ENCODE data around the gene BARHL1.

BARHL1 gene

GRCh38 chr9:132588501-132589147 is 6.2 kb downstream of the BARHL1 start:
- DNase-seq: no peak

GRCh38 chr9:132589148-132590036 is 7.0 kb downstream of the BARHL1 start:
- DNase-seq: no peak

DNA sequence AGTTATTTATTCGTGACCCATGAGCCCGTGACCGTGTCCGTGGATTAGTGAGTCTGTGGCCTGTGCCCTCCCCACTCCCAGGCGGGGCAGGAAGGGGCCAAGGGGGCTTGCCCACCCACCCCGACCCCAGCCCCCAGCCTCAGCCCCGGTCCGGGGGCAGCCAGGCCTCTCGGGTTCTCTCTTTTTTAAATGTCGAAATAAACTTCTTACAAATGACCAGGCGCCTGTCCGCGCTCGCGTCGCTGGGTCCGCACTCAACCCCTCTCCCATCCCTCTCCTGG is 7.6 kb downstream of the BARHL1 start:
- no peak for DNase-seq

DNA sequence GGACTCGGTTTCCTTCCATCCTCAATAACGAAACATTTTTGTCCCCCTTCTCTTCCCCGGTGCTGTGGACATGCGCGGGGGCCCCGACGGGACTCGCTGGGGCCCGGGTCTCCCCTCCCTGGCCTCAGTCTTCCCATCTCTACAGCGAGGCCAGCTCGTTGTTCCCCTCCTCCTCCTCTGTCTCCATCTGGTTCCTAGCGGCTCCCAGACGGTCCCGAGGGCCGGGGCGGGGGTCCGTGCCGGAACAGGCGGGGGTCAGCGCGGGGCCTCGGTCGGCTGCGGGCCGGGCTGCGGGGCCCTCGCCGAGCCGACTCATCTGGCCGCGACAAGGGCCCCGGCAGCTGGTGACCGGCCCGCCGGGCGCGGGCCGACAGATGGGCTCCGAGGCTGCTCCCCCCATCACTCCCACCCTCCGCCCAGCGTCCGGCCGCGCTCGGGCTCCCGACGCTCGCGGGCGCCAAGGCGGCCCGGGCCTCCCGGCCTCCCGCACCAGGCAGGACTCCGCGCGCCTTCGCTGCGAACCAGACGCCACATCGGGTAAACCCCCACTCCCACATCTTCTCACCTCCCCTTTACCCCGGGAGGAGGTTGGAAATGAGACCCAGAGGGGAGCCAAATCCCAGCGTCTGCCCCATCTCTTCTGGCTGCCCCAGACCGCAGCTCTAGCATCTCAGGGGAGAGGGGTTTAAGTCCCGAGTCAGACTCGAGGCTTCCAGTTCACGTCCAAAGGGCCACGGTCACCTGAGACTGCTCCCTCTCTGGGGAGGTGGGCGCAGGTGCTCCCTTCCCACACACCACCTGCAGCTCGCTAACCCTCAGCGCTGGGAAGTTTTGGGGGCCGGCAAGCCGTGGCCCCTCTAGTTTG is 8.1 kb downstream of the BARHL1 start:
- no peak for DNase-seq

DNA sequence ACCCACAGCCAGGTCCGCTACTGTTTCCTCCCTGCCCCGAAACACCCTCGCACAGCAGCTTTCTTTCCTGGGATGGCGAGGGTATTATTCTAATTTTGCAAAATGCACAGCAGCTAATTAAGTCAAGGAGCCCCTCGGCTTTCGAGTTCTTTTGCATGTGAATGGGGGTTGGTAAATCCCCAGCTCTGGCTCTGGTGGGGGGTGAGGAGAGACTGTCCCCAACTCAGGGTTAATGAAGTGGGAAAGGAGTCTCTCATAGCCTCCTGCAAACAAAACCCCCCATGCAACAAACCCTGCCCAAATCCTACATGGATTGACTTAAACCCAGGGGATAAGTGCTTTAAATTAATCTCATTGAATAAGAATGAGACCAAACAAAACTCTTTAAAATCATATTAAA is 8.8 kb downstream of the BARHL1 start:
- DNase-seq: no peak

GRCh38 chr9:132591751-132592314 is 9.4 kb downstream of the BARHL1 start:
- DNase-seq: no peak

GRCh38 chr9:132592451-132592850 is 10.0 kb downstream of the BARHL1 start:
- DNase-seq: no peak

DNA sequence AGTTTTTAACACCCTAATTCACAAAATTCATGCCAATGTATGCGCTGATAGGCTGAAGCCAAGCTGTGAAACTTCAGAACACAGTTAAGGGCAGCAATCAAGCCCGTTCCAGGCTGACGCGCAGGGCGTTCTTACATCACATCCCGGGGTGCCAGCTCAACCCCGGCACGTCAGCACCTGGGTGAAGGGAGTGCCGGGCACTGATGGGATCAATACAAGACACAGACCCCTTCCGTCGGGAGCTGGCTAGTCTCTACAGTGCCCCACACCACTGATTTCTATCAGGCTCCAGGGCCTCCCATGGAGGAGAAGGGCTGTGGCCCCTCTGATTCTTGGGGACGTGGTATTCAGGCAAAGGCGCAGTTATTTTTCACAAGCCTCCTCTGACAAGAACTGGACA is 12.0 kb downstream of the BARHL1 start:
- no peak for DNase-seq

DNA sequence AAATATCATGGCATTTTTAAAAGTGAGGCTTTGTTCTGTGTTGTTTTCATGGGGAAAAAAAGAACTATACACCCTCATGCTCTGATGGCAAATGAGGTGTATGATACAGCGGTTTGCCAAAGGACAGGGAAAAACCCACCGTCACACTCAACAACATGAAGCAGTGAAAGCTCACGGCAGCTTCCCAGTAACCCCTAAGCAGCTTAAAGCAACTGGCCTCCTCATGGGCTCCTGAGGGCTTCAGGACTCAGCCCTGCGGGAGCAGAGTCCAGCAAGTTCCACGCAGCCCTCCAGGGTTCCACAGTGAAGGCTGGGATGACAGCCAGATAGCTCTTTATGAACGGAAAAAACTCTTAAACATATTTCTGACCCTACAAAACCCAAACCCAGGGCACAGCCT is 12.9 kb downstream of the BARHL1 start:
- DNase-seq: no peak

GRCh38 chr9:132596200-132596599 is 13.8 kb downstream of the BARHL1 start:
- no peak for DNase-seq

DNA sequence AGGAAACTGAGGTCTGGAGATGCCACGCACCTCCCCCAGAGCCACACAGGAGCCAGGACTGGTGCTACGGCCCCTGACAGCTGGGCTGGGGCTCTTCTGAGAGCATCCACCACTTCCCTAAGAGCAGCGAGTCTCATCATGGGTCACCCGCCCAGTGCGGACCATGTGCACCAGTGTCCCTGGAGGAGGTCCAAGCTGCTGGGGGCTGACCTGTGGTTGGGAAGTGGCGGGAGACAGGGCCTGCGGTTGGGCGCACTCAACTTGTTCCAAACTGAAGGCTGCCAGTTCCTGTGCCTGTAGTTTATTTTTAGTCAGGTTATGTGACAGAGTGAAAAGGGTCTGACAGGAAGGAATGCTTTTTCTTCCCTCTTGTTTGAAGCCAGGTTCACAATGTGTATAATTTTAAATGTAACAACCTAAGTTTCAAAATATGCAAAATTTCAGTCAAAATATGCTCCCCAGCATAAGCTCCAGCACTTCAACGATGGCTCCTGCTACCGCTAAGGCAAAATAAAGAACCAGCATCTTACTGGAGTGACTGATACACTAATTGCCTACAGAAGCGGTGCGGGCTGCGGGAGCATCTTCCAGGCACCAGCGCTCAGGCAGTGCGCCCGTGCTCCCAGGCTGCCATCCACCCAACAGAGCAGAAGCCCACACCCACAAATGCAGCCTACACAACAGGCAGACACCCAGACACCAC is 14.8 kb downstream of the BARHL1 start:
- no peak for DNase-seq

GRCh38 chr9:132600326-132600984 is 18.0 kb downstream of the BARHL1 start:
- no peak for DNase-seq

GRCh38 chr9:132602207-132602606 is 19.8 kb downstream of the BARHL1 start:
- no peak for DNase-seq

DNA sequence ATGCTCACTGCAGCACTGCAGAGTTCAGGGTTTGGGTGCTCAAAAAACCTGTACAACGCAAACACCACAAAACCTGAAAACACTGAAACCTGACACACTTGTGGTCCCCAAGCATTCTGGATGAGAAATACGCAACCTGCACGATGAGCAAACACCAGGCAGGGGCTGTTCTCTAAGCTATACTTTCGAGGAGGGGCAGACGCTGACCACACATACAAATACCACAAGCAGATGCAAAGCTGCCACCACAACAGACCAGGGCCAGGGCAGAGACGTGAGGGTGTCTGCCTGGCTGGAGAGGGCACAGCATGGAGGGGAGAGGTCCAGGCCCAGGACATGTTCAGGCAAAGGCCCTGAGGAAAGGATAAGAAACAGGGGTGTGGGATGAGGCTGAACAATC is 23.0 kb downstream of the BARHL1 start:
- DNase-seq: no peak

DNA sequence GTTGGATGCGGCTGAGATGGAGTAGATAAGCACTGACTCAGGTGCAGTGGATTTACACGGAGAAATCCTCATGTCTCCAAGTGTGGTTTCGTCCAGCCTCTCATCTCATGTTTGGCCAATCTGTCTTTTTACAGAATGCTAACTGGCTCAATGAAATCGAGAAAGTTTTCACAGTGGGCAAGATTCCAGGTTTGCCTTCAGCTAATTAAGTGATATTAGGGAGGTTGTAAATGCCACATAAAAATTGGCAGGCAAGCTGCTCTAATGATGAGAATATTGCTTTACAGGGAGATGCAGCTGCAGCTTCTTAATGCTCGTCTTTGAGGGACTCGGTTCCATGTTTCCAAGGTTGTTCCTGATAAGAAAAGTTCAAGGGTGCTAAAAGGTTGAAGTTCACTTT is 23.7 kb downstream of the BARHL1 start:
- no peak for DNase-seq

- no peak for DNase-seq
Observed at GRCh38 chr9:132609184-132609583, 26.8 kb downstream of the BARHL1 start.

DNA sequence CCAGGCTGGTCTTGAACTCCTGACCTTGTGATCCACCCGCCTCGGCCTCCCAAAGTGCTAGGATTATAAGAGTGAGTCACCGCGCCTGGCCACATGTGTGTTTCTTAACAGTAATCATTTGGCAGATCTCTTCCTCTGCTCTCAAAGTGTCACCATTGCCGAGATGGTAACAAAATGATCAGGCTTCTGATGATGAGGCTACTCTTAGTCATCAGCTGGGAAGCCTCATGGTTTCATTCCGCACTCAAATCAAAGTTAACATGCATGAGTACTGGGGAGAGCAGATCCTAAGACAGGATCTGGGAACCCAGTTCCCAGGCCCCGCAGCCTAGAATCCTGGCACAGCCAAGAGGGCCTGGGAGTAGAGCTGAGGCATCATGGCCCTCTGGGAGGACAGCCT is 27.4 kb downstream of the BARHL1 start:
- DNase-seq: no peak

DNA sequence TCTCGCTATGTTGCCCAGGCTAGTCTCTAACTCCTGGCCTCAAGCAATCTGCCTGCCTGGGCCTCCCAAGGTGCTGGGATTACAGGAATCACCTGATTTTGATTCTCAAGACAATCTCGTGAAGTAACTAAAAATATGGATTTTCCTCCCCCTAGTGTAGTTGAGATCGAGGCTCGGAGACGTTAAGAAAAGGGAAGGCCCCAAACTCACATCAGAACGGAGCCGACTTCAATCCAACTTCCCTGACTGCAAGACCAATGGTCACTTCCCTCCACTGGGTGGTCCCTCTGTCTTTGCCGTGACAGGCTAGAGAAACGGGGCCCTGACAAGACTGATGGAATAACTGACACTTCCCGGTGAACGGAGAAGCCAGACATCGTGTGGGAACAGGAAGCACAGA is 28.3 kb downstream of the BARHL1 start:
- peak; percentile 44 for DNase-seq

DNA sequence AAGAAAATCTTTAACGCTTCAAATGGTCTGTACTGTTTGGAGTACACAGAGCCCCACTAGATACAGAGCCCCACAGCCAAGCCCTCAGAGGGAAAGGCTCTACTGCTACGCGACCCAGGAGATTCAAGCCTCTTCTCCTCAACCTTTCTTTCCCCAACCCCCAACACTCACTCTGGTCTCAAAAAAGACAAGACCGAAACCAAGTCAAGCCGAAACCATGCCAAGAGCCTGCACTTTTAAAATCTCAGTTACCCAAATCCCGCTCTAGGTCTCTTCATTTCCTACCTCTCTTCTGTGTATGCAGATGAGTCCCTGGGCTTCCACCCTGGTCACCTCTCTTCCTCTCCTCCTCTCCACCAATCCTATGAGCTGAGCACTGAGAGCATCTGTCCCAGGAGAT is 31.9 kb downstream of the BARHL1 start:
- no peak for DNase-seq

- no peak for DNase-seq
Observed at GRCh38 chr9:132615774-132616173, 33.4 kb downstream of the BARHL1 start.

DNA sequence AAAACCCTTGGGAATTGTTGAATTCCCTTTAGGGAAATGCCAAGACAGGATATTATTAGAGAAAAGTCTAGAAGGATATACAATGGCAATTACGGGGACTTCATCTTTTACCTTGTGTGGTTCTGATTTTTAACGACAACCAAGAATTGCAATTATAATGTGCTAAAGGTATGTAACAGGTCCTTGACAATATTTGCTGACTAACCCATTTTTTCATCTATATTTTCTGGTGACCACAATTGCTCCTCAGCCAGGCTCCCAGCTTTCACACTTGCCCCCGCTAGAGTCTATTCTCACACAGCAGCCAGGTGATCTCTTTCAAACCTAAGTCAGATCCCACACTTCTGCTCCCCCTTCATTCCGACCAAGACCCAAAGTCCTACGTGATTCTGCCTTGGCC is 34.3 kb downstream of the BARHL1 start:
- no peak for DNase-seq

DNA sequence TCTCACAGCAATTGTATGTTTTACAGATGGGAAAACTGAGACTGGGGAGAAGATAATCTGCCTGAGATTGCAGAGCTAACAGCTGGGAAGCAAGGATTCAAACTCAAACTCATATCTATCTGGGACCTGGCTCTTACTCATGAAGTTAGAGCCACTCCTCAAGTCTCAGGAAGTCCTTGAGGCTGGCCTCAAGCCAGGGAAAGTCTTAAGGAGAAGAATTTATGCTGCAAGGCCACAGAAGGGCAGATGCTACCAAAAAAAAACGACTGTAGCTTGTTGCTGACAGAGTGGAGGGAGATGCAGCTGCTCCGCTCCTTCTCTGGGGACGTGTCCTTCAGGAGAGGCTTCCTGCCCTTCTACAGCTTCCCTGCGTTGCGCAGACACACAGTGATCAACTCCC is 39.8 kb downstream of the BARHL1 start:
- DNase-seq: no peak
